ENCODE measurements around the gene NAXE. TPM values are rescaled to one million over a fixed set of nuclear protein-coding genes. Genes with fewer than 3 reads are reported as not detected.

Gene NAXE
- polyA plus RNA-seq, 2 of the 4 experiments (the other 2 are of a cell fraction): 81.4 to 119 TPM

- CTCF ChIA-PET: interaction anchor here (1.5 to 2.3 kb wide), 4 partner anchors 13 to 98 kb away, joined by 4 to 10 read pairs (median 4); partner anchors contain the start of gene NAXE
- no peak for FAIRE-seq
- H3K4me3 ChIP-seq: no peak overlapping the region
- WGBS (ENCODE audit: missing lambda C conversion rate): 56% methylated on average over 7 of the region's 7 CpGs
- H3K4me1 ChIP-seq: no peaks in the 10 kb centered on the region
- POLR2A ChIA-PET: no interaction called here
- H3K4me2 ChIP-seq: no peak overlapping the region
- H3K27ac ChIP-seq: no peak overlapping the region
- ATAC-seq: no peak
- TF ChIP-seq BHLHE40 (IDR thresholded peaks at IDR 0.05; ENCODE audit: low read depth, low read length) (no peak), HES2 (IDR thresholded peaks at IDR 0.05) (no peak), HOXA7 (CRISPR knock-in tag; IDR thresholded peaks at IDR 0.05) (no peak), ZC3H11A (IDR thresholded peaks at IDR 0.05) (no peak), TFCP2L1 (CRISPR knock-in tag; IDR thresholded peaks at IDR 0.05) (no peak), FOSL2 (IDR thresholded peaks at IDR 0.05) (no peak), FOSL2 (CRISPR knock-in tag; IDR thresholded peaks at IDR 0.05) (no peak), PHF8 (IDR thresholded peaks at IDR 0.05; ENCODE audit: borderline replicate concordance, low read depth) (no peak), RFX5 (IDR thresholded peaks at IDR 0.05) (no peak), KDM5A (IDR thresholded peaks at IDR 0.05) (no peak), FOSB (CRISPR knock-in tag; IDR thresholded peaks at IDR 0.05) (no peak), GATA3 (IDR thresholded peaks at IDR 0.05; ENCODE audit: borderline replicate concordance) (no peak), CHD4 (IDR thresholded peaks at IDR 0.05; ENCODE audit: borderline replicate concordance) (no peak), HOXB13 (CRISPR knock-in tag; IDR thresholded peaks at IDR 0.05; ENCODE audit: low read depth) (no peak), HDAC2 (IDR thresholded peaks at IDR 0.05) (no peak), HOXB5 (CRISPR knock-in tag; IDR thresholded peaks at IDR 0.05) (no peak), NFE2L2 (conservative IDR thresholded peaks at IDR 0.05; ENCODE audit: low read length) (no peak), HEYL (CRISPR knock-in tag; IDR thresholded peaks at IDR 0.05) (no peak), EHMT2 (IDR thresholded peaks at IDR 0.05; ENCODE audit: low read depth) (no peak), TP53 (CRISPR knock-in tag; IDR thresholded peaks at IDR 0.05) (no peak)
- H3K9me3 ChIP-seq: no peaks in the 10 kb centered on the region
- DNase-seq (ENCODE audit: low read depth in 1 of 2, low spot score in 1 of 2): no peak
Observed at GRCh38 chr1:156578055-156578454, 13.5 kb upstream of the NAXE start.

- H3K4me2 ChIP-seq: no peak within 1 kb of the TSS
- CTCF ChIA-PET: interaction anchor here (0.6 to 2.3 kb wide), 10 partner anchors 12 to 133 kb away, joined by 3 to 10 read pairs (median 4); partner anchors contain the start of genes MEF2D and NAXE
- H3K4me3 ChIP-seq: no peak within 1 kb of the TSS
- no peaks in the 10 kb centered on the region for H3K4me1 ChIP-seq
- H3K27ac ChIP-seq: no peak within 1 kb of the TSS
- TF ChIP-seq REST (IDR thresholded peaks at IDR 0.05) (no peak), FOSB (CRISPR knock-in tag; IDR thresholded peaks at IDR 0.05) (no peak), CHD4 (IDR thresholded peaks at IDR 0.05; ENCODE audit: borderline replicate concordance) (no peak), NPAS2 (CRISPR knock-in tag; IDR thresholded peaks at IDR 0.05; ENCODE audit: borderline replicate concordance) (no peak), RARB (CRISPR knock-in tag; IDR thresholded peaks at IDR 0.05) (no peak)
- WGBS (ENCODE audit: missing lambda C conversion rate): 83% methylated on average over 5 of the region's 5 CpGs
- ATAC-seq (no peak), DNase-seq (ENCODE audit: low read depth in 1 of 2, low spot score in 1 of 2) (no peak), FAIRE-seq (no peak)
- H3K9me3 ChIP-seq: no peaks in the 10 kb centered on the region
- POLR2A ChIA-PET: interaction anchor here (1.2 kb wide), 1 partner anchor 79 kb away, joined by 5 read pairs; the partner anchor contains the start of gene MEF2D
Observed at GRCh38 chr1:156579472-156579871, 12.1 kb upstream of the NAXE start, which contains the start of gene TTC24. Gene TTC24 (plus strand): TSS chr1:156579723. CDS start chr1:156581365, 1,642 bp downstream.

All from A549 (cell line).